Upper lobe of left lung (tissue), 4 donors: Measurements from ENCODE around the gene BCL2.

Experiments used
- POLR2A ChIP-seq, 4 donors: fragments of 450-650 bp; IDR thresholded peaks; one replicate each; pipeline ENCODE4 v1.5.1; 2016 to 2017; ENCODE audit warnings: antibody characterized with exemption in 4 of 4, mild to moderate bottlenecking in 2 of 4
- POLR2AphosphoS5 ChIP-seq, 2 donors: sonication (generic); formaldehyde crosslinking; IDR thresholded peaks; one replicate each; pipeline ENCODE4 v1.5.1; 2017; ENCODE audit warnings: antibody characterized with exemption in 2 of 2
- TF ChIP-seq, protein P1 (sequence below), 6 experiments: fragments of 450-650 bp in 4 of 6; fragments of 200-600 bp in 2 of 6; sonication (generic) in 2 of 6; IDR thresholded peaks; one replicate each; pipeline ENCODE4 v1.5.1; 2016 to 2019; ENCODE audit warnings: antibody characterized with exemption in 6 of 6

DNA sequence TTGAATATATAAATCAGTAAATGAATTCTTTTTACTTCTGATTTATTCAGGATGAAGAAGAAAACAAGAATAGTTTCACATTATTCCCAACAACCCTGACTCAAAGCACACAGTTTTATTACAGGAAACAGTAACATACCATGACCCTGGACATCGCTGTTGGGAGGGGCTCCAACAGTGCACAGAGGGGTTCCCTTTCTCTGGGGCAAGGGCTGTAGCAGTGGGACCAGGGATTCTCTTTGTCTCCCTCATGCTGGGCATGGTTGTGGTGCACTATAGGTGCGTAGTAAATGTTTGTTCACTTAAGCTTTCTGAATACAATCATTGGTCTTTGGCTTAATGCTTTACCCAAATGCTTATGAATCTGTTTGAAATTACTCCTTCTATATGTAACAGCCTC, 189.4 kb downstream of the BCL2 start:
- TF ChIP-seq, protein P1, sequence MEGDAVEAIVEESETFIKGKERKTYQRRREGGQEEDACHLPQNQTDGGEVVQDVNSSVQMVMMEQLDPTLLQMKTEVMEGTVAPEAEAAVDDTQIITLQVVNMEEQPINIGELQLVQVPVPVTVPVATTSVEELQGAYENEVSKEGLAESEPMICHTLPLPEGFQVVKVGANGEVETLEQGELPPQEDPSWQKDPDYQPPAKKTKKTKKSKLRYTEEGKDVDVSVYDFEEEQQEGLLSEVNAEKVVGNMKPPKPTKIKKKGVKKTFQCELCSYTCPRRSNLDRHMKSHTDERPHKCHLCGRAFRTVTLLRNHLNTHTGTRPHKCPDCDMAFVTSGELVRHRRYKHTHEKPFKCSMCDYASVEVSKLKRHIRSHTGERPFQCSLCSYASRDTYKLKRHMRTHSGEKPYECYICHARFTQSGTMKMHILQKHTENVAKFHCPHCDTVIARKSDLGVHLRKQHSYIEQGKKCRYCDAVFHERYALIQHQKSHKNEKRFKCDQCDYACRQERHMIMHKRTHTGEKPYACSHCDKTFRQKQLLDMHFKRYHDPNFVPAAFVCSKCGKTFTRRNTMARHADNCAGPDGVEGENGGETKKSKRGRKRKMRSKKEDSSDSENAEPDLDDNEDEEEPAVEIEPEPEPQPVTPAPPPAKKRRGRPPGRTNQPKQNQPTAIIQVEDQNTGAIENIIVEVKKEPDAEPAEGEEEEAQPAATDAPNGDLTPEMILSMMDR (IDR thresholded peaks at IDR 0.05) = no peak
- TF ChIP-seq POLR2A (IDR thresholded peaks at IDR 0.05) (no peak), POLR2AphosphoS5 (IDR thresholded peaks at IDR 0.05) (no peak)
